ENCODE data around the gene ZSCAN1. TPM values are rescaled to one million over a fixed set of nuclear protein-coding genes. Genes with fewer than 3 reads are reported as not detected.

The ZSCAN1 gene
- total and polyA plus RNA-seq, 10 of the 15 experiments (the other 5 are each of a cell fraction or from before 2014, with no cell fraction given) = not detected

- TF ChIP-seq ZBTB4 (CRISPR knock-in tag; IDR thresholded peaks at IDR 0.05) (no peak), CREB1 (IDR thresholded peaks at IDR 0.05; ENCODE audit: low read depth) (peak; percentile 73; the same call in 1 of the 2 replicates), SPI1 (IDR thresholded peaks at IDR 0.05; ENCODE audit: borderline replicate concordance, insufficient read depth, low read depth, low read length) (0 out of 2 replicates have a peak, but pooled peaks have one; percentile 6), ZNF217 (IDR thresholded peaks at IDR 0.05) (peak; percentile 95), GABPA (IDR thresholded peaks at IDR 0.05; ENCODE audit: low read depth) (peak; percentile 87), CBX5 (IDR thresholded peaks at IDR 0.05; ENCODE audit: low read depth) (peak; percentile 30; the same call in 1 of the 2 replicates), RUNX3 (IDR thresholded peaks at IDR 0.05; ENCODE audit: low read length) (peak; percentile 37), SMC3 (IDR thresholded peaks at IDR 0.05; ENCODE audit: borderline replicate concordance, low read length) (no peak), ZZZ3 (IDR thresholded peaks at IDR 0.05; ENCODE audit: control insufficient read depth, insufficient read length, low read depth) (no peak), EP300 (IDR thresholded peaks at IDR 0.05; ENCODE audit: borderline replicate concordance in 1 of 2, control insufficient read depth in 1 of 2, low read depth in 2 of 2, low read length in 2 of 2) (no peak), ZNF592 (IDR thresholded peaks at IDR 0.05) (peak; percentile 79; the same call in 1 of the 2 replicates), SMARCA5 (IDR thresholded peaks at IDR 0.05) (0 out of 2 replicates have a peak, but pooled peaks have one; percentile 69), ATF7 (IDR thresholded peaks at IDR 0.05; ENCODE audit: low read depth) (no peak)
Observed at GRCh38 chr19:58002384-58003173, 31.2 kb upstream of the ZSCAN1 start, which contains the start of gene ZNF606 (continued).

All from GM12878 (cell line).